Small intestine (tissue), 7 donors: Measurements from ENCODE around the gene FAM107B. TPM values are rescaled to one million over a fixed set of nuclear protein-coding genes. Genes with fewer than 3 reads are reported as not detected.

Experiments
- DNase-seq, 2 donors: peaks; one replicate each; pipeline versions ENCODE4 v3.0.0 to v3.0.0-alpha.2; 2013
- FAIRE-seq: peaks from 2 replicates; lab custom pipeline; 2012; peaks lifted over from hg19 to GRCh38; lab: Jason Lieb, UNC
- H3K27ac ChIP-seq, 3 donors: one replicate each; pipeline ENCODE4 v1.5.1; 2013; ENCODE audit warnings: low read length in 2 of 3, mild to moderate bottlenecking in 2 of 3, control low read depth in 1 of 3, inconsistent platforms in 1 of 3, low read depth in 1 of 3, moderate library complexity in 1 of 3
- H3K27me3 ChIP-seq, 3 donors: one replicate each; pipeline ENCODE4 v1.6.1; 2013; ENCODE audit warnings: low read length in 3 of 3, inconsistent platforms in 1 of 3; ENCODE audit not compliant: control insufficient read depth in 3 of 3, insufficient read depth in 3 of 3
- H3K36me3 ChIP-seq, 3 donors: one replicate each; pipeline ENCODE4 v1.6.1; 2013; ENCODE audit warnings: low read length in 3 of 3, inconsistent platforms in 1 of 3, low read depth in 1 of 3, mild to moderate bottlenecking in 1 of 3, moderate library complexity in 1 of 3; ENCODE audit not compliant: control insufficient read depth in 3 of 3, insufficient read depth in 2 of 3
- H3K4me1 ChIP-seq, 3 donors: one replicate each; pipeline ENCODE4 v1.6.1; 2013; ENCODE audit warnings: low read length in 2 of 3, inconsistent platforms in 1 of 3, low read depth in 1 of 3, mild to moderate bottlenecking in 1 of 3, moderate library complexity in 1 of 3; ENCODE audit not compliant: control insufficient read depth in 3 of 3, insufficient read depth in 2 of 3
- H3K4me3 ChIP-seq, 3 donors: one replicate each; pipeline ENCODE4 v1.5.1; 2013; ENCODE audit warnings: low read length in 3 of 3, control low read depth in 1 of 3, inconsistent platforms in 1 of 3, low read depth in 1 of 3, mild to moderate bottlenecking in 1 of 3, moderate library complexity in 1 of 3
- H3K9me3 ChIP-seq, 2 donors: one replicate each; pipeline ENCODE4 v1.6.1; 2013; ENCODE audit warnings: low read depth in 1 of 2, low read length in 1 of 2; ENCODE audit not compliant: control insufficient read depth in 2 of 2, insufficient read depth in 1 of 2
- WGBS, 3 donors: extraction: QIAGEN DNeasy Blood & Tissue Kit; methylation state at CpG; one replicate each; pipeline ENCODE4 v1.1.7; 2013; 5-methylcytosine and 5-hydroxymethylcytosine counted together
- polyA plus RNA-seq, 4 donors: library from polyadenylated mRNA; stranded (reverse) in 3 of 4; unstranded in 1 of 4; fragments of 200-250 nt in 3 of 4; fragments of 120-200 nt in 1 of 4; gene quantifications; one replicate each; pipeline versions ENCODE4 v1.2.1 to v1.2.3, GENCODE V29; 2013
- donor health status: healthy with polysubstance abuse.
- donor health status: control.
- donor health status: control.
- donor health status: Bipolar disorder and iron deficiency.
- donor health status: healthy.

The FAM107B gene
- polyA plus RNA-seq, 4 donors = 33.3 to 50.5 (median 38.7) TPM

GRCh38 chr10:14527915-14528314 is 246.8 kb downstream of the FAM107B start:
- peaks cover 2 to 45% (median 4%) of the 10 kb centered on the region in 3 donors for H3K4me1 ChIP-seq
- H3K4me3 ChIP-seq = no peak overlapping the region
- FAIRE-seq = no peak
- no peaks in the 10 kb centered on the region for H3K27me3 ChIP-seq
- WGBS, 3 donors = 66 to 75% (median 75%) methylated on average over 3 of the region's 3 CpGs
- no peak for DNase-seq
- H3K36me3 ChIP-seq = peaks cover 0 to 6% (median 4%) of the 10 kb centered on the region in 3 donors
- no peaks in the 10 kb centered on the region for H3K9me3 ChIP-seq
- H3K27ac ChIP-seq = no peak overlapping the region

- FAIRE-seq = no peak
- Histone ChIP-seq H3K9me3 (no peaks in the 10 kb centered on the region), H3K27me3 (no peaks in the 10 kb centered on the region), H3K4me3 (no peak overlapping the region), H3K27ac (peak overlapping the region in 1 of 3 donors; percentile 72), H3K36me3 (peaks cover 0 to 6% (median 4%) of the 10 kb centered on the region in 3 donors), H3K4me1 (peaks cover 2 to 39% (median 4%) of the 10 kb centered on the region in 3 donors)
- DNase-seq = peak in 1 of 2 donors; percentile 59
- WGBS, 3 donors = 66 to 71% (median 70%) methylated on average over 3 of the region's 3 CpGs
These were observed 247.4 kb downstream of the FAM107B start for GRCh38 chr10:14527134-14527844.

- no peak overlapping the region for H3K27ac ChIP-seq
- peaks cover 0 to 6% (median 4%) of the 10 kb centered on the region in 3 donors for H3K36me3 ChIP-seq
- 84 to 93% (median 89%) methylated on average over 7 of the region's 7 CpGs for WGBS, 3 donors
- H3K4me3 ChIP-seq = no peak overlapping the region
- peaks cover 0 to 39% (median 4%) of the 10 kb centered on the region in 3 donors for H3K4me1 ChIP-seq
- FAIRE-seq (no peak), DNase-seq (no peak)
- no peaks in the 10 kb centered on the region for H3K27me3 ChIP-seq
- no peaks in the 10 kb centered on the region for H3K9me3 ChIP-seq
These were observed 248.4 kb downstream of the FAM107B start for GRCh38 chr10:14526326-14526725.

GRCh38 chr10:14524691-14525324 is 249.9 kb downstream of the FAM107B start:
- Histone ChIP-seq H3K36me3 (peaks cover 2 to 7% (median 2%) of the 10 kb centered on the region in 3 donors), H3K27ac (peak overlapping the region in 1 of 3 donors; percentile 26), H3K4me3 (no peak overlapping the region), H3K9me3 (no peaks in the 10 kb centered on the region), H3K27me3 (no peaks in the 10 kb centered on the region), H3K4me1 (peaks cover 0 to 29% (median 4%) of the 10 kb centered on the region in 3 donors)
- DNase-seq (peak in 1 of 2 donors; percentile 53), FAIRE-seq (no peak)
- 57 to 81% (median 68%) methylated on average over 3 of the region's 3 CpGs for WGBS, 3 donors

- Histone ChIP-seq H3K27ac (no peak overlapping the region), H3K27me3 (no peaks in the 10 kb centered on the region), H3K36me3 (peaks cover 2 to 8% (median 2%) of the 10 kb centered on the region in 3 donors), H3K9me3 (no peaks in the 10 kb centered on the region), H3K4me1 (peaks cover 0 to 19% (median 4%) of the 10 kb centered on the region in 3 donors), H3K4me3 (no peak overlapping the region)
- no peak for FAIRE-seq
- DNase-seq = no peak
- 54 to 80% (median 69%) methylated on average over 10 of the region's 10 CpGs for WGBS, 3 donors
These were observed 251.4 kb downstream of the FAM107B start for GRCh38 chr10:14523286-14523685.

- Histone ChIP-seq H3K4me3 (no peak overlapping the region), H3K4me1 (no peaks in the 10 kb centered on the region), H3K27me3 (no peaks in the 10 kb centered on the region), H3K9me3 (no peaks in the 10 kb centered on the region), H3K27ac (no peak overlapping the region), H3K36me3 (peaks cover 0 to 7% (median 2%) of the 10 kb centered on the region in 3 donors)
- no peak for FAIRE-seq
- 86 to 91% (median 88%) methylated on average over 7 of the region's 7 CpGs for WGBS, 3 donors
- DNase-seq = no peak
These were observed 254.9 kb downstream of the FAM107B start for GRCh38 chr10:14519785-14520184.

- no peaks in the 10 kb centered on the region for H3K4me1 ChIP-seq
- peaks cover 0 to 7% (median 3%) of the 10 kb centered on the region in 3 donors for H3K36me3 ChIP-seq
- H3K9me3 ChIP-seq = no peaks in the 10 kb centered on the region
- H3K27ac ChIP-seq = no peak overlapping the region
- FAIRE-seq (no peak), DNase-seq (peak in 1 of 2 donors; percentile 42)
- no peaks in the 10 kb centered on the region for H3K27me3 ChIP-seq
- H3K4me3 ChIP-seq = no peak overlapping the region
- WGBS, 3 donors = 81 to 94% (median 88%) methylated on average over 3 of the region's 3 CpGs
These were observed 256.5 kb downstream of the FAM107B start for GRCh38 chr10:14518149-14518548.

GRCh38 chr10:14513123-14513522 is 261.6 kb downstream of the FAM107B start:
- FAIRE-seq (no peak), DNase-seq (no peak)
- peaks cover 0 to 2% (median 0%) of the 10 kb centered on the region in 3 donors for H3K36me3 ChIP-seq
- H3K4me1 ChIP-seq = no peaks in the 10 kb centered on the region
- H3K4me3 ChIP-seq = no peak overlapping the region
- 80 to 93% (median 83%) methylated on average over 4 of the region's 4 CpGs for WGBS, 3 donors
- H3K9me3 ChIP-seq = peaks cover 0 to 2% of the 10 kb centered on the region in 2 donors
- H3K27me3 ChIP-seq = no peaks in the 10 kb centered on the region
- no peak overlapping the region for H3K27ac ChIP-seq
